GM21367 (cell line): ENCODE results near the gene TUSC2.

Source experiments
- ATAC-seq: cut with Tn5 transposase; IDR thresholded peaks from one replicate; pipeline ENCODE4 v1.9.1; 2021; ENCODE audit not compliant: unreplicated experiment

Gene TUSC2

DNA sequence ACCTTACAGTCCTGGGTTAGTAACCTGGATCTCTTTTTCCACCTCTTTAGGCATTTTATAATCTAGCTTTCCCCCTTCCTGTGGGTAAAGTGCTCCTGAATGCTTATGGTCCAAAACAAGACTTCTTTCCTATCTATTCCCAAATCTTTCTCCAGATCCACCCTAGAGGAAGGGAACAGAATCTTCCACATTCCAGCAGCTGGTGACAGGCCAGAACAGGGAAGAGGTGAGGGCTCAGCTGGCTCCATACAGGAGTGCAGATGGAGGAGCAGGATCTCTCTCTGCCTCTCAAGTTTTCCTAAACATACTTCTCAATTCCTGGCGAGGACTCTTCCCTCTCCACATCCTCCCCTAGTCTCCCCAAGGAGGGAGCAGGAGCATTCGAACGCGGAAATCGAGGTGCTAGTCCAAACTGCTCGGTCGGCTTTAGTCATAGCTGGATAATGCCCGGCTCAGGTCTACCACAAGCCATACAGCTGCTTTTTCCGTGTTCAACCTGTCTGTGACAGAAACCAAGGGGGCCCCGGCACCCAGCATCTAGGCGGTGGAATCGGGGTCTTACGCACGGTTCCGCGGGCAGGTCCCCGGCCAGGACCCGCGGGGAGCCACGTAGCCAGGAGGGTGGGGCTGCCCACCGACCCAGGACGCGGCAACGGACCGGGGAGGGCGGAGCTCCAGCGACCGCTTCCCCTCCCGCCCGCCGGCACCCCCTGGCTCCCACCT is 8.6 kb upstream of the TUSC2 start:
- ATAC-seq = peak; percentile 24

GRCh38 chr3:50334339-50335075 is 6.5 kb upstream of the TUSC2 start:
- ATAC-seq = no peak

DNA sequence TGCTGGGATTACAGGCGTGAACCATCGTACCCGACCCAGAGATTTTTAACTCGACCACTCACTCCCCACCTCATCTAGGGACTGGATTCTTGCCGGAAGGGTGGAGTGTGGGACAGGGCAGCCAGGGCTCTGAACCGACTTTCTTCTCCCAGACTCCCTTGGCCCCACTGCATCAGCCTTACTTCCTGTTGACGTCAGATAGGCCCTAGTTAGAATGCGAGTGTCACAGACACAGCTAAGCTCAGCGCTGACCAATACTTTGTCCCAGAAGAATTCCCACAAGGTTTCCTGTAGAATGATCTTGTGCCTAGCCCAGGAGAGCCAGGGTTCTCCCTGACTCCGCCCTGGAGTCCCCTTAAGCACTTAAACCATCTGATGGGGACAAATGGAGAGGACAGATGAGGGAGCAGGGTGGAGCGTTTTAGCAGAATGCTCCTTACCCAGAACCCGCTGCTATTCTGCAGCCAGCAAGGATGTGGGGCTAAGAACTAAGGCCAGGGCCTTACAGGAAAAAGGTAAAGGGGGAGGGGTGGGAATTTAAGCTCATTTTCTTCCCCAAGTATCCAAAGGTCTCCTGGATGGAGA is 5.8 kb upstream of the TUSC2 start:
- ATAC-seq = no peak

- no peak for ATAC-seq
Measured at GRCh38 chr3:50331364-50331907, 3.4 kb upstream of the TUSC2 start.

GRCh38 chr3:50330330-50330729 is 2.3 kb upstream of the TUSC2 start:
- no peak for ATAC-seq

GRCh38 chr3:50327129-50327528 is 894 bp downstream of the TUSC2 start:
- ATAC-seq = no peak

DNA sequence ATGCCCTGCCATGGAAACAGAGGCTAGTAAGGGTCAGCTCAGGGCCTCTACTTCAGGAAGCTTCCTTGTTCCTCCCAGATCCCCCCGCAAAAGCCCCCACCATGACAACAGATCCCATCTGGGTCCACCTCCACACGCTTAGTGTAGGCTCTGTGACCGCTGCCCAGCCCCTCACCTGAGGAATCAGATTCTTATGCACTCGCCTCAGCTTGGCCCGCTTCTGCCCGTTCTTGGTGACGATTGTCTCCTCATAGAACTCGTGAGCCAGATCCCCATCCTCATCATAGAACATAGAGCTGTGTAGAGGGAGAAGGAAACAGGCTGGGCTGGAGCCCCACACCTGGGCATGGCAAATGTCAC is 1.9 kb downstream of the TUSC2 start:
- ATAC-seq = no peak

GRCh38 chr3:50325497-50326181 is 2.4 kb downstream of the TUSC2 start:
- no peak for ATAC-seq

DNA sequence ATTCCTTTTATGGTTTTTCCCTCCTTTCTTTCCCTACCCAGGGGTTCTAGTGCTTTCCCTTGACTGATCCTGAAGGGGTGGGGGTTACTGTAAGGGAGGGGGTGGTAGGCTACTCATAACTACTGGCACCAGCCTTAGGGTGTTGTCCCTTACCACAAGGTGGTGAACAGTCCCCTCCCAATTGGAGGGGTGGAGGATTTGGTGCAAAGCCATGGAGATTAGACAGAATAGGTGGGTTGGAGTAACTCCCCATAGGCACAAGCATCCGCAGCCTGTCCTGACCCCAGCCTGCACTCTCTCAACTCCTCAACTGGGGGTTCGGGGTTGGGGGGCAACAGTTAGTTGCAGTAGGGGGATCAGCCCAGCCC is 2.9 kb downstream of the TUSC2 start:
- ATAC-seq = no peak

DNA sequence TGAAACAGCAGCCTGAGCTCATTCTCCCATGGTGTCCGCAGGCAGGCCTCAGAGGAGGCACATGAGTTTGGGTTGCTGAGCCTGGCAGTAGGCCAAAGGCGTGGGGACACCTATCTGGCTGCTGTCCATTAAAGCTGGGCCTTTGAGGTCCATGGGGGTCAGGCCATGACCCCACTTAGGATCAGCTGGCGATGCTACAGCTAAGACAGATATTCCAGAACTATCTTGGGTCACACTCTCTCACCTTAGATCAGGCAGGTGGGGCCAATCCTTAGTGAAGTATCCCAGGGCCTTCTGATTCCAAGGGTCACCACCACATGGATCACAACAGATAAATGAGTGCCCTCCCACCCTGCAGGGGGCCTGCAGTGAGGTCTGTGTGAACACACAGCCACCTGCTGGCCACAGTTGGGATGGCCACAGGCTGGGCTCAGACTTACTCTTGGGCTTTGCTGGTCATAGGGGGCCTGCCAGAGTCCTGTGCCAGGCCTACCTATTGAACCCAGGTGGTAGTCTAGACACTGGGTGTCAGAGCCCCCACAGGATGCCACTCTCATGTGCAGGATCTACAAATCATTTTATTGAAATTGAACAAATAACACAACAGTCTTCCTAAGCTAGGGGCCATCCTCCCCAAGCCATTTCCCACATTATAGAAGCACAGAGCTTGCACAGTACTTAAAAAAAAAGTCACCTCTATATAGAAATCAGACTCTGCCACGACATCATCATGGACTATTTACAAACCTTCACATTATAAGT is 3.5 kb downstream of the TUSC2 start:
- ATAC-seq = no peak

DNA sequence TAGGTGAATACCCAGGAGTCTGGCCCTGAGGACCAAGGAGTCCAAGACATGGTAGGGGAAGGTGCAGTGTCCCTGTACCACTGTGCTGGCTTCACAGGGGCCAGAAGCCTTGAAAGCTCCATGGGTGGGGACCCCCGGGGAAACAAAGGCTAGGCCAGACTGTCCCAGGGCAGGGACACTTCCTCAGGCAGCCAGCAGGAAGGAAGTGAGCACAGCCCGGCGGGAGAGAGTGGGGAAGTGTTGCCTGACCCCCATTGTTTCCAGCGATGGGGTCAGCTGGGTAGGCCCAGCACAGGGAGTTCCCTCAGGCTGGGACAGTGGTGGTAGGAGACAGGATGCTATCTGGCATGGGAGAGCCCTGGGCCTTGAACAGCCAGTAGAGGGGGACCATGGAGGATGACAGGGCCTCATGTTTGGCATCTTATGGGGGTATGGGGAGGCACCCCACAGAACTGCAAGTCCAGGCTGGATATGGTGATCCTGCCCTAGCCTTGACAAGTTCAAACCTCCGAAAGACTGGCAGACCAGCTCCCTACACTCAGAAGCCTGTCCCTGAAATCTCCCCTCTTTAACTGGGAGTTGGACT is 4.3 kb downstream of the TUSC2 start:
- ATAC-seq = no peak

GRCh38 chr3:50323092-50323600 is 4.9 kb downstream of the TUSC2 start:
- ATAC-seq = no peak

- ATAC-seq = no peak
Measured at GRCh38 chr3:50322386-50323091, 5.5 kb downstream of the TUSC2 start, which contains the start of gene HYAL2. Gene HYAL2, minus strand, starts transcription at chr3:50322745. Its CDS starts 2,256 bp downstream, at chr3:50320489.

DNA sequence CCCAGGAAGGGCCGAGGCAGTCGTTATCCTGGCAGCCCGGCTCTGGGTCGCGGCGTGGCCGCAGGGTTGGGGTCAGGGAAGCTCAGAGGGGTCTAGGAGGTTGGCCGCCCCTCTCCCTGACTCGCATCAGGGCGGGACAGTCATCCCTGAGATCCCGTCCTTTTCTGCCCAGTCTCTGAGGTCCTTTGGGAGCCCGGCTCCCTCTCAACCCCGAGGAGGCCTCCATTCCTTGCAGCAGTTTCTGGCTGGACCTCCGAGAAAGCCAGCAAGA is 6.0 kb downstream of the TUSC2 start:
- ATAC-seq = no peak

GRCh38 chr3:50321336-50322114 is 6.5 kb downstream of the TUSC2 start:
- ATAC-seq = peak; percentile 67

DNA sequence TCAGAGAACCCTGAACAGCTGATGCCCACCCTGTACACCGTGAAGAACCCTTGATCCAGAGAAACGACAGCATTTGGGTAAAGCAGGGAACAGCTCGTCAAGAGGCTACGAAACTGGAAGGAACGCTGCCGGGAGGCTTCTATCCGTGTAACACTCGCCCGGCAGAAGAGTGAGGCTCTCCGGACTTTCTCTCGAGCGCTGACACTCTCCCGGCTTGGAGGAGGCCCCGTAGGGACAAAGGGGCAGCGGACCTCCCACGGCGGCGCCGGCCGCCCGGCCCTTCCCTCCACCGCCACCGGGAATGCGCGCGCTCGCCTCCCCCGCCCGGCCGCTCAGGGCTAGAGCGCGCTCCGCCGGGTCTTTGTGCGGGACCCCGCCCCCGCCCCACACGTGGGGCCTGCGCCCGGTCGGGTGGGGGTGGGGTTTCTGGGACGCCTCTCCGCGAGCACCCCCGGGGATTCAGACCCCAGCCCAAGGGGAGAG is 7.1 kb downstream of the TUSC2 start:
- ATAC-seq = peak; percentile 25

DNA sequence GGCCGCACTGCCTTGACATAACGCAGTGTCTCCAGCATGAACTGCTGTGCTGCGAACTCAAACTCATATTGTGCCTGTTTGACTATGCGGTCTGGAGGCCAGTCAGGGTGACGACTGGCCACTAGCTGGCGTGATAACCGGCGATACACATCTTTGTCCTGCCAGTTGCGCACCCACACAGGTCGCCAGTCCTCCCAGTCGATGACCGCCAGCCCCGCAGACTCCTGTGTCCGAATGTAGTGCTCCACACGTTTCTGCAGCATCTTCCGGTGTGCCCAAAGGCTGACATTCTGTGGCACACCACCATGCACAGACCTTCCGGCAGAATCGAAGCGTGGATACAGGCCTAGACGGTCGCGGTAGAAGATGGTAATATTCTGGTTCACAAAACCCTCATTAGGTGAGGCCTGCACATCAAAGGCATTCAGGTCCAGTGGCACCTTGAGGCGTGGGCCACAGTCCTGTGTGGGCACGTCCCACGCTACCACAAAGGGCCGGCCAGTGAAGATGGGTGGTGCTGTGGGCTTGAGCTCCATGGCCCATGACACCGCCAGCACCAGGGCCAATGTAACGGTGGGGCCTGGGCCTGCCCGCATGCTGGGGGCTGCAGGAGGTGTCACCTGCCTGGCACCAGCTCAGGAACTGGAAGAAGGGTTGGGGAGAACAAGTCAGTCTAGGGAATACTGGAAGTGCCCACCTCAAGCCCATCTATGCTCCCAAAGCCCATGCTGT is 8.0 kb downstream of the TUSC2 start:
- ATAC-seq = no peak
